Astrocyte (in vitro differentiated cells and primary cell): ENCODE data around the gene AMER3. TPM values are rescaled to one million over a fixed set of nuclear protein-coding genes. Genes with fewer than 3 reads are reported as not detected.

Source experiments
- DNase-seq: peaks from one replicate; pipeline ENCODE4 v3.0.0-alpha.2; 2010; ENCODE audit warnings: low read depth
- FAIRE-seq: peaks from 2 replicates; lab custom pipeline; 2011; peaks lifted over from hg19 to GRCh38; lab: Jason Lieb, UNC
- H2AFZ ChIP-seq: 2 replicates; pipeline ENCODE4 v1.6.0; 2012; ENCODE audit warnings: low read depth, low read length, inconsistent platforms
- H3K27ac ChIP-seq: 2 replicates; pipeline ENCODE4 v1.5.1; 2011; ENCODE audit warnings: low read depth, low read length, inconsistent platforms
- H3K27me3 ChIP-seq: 2 replicates; pipeline ENCODE4 v1.6.0; 2011; ENCODE audit warnings: low read length, inconsistent platforms; ENCODE audit not compliant: insufficient read depth
- H3K36me3 ChIP-seq: 2 replicates; pipeline ENCODE4 v1.5.1; 2011; ENCODE audit warnings: low read length, inconsistent platforms; ENCODE audit not compliant: insufficient read depth
- H3K4me1 ChIP-seq: 2 replicates; pipeline ENCODE4 v1.5.1; 2011; ENCODE audit warnings: low read length, inconsistent platforms; ENCODE audit not compliant: insufficient read depth
- H3K4me2 ChIP-seq: 2 replicates; pipeline ENCODE4 v1.6.0; 2012; ENCODE audit warnings: low read length, inconsistent platforms
- H3K4me3 ChIP-seq: 2 replicates; pipeline ENCODE4 v1.5.1; 2011; ENCODE audit warnings: low read depth, mild to moderate bottlenecking, low read length, inconsistent platforms; ENCODE audit not compliant: insufficient read depth
- H3K79me2 ChIP-seq: 2 replicates; pipeline ENCODE4 v1.6.0; 2012; ENCODE audit warnings: mild to moderate bottlenecking, low read length, inconsistent platforms; ENCODE audit not compliant: insufficient read depth
- H3K9ac ChIP-seq: 2 replicates; pipeline ENCODE4 v1.6.0; 2012; ENCODE audit warnings: mild to moderate bottlenecking, low read length, inconsistent platforms
- H3K9me3 ChIP-seq: 2 replicates; pipeline ENCODE4 v1.5.1; 2012; ENCODE audit warnings: low read depth, mild to moderate bottlenecking, low read length, inconsistent platforms; ENCODE audit not compliant: insufficient read depth
- H4K20me1 ChIP-seq: 2 replicates; pipeline ENCODE4 v1.6.0; 2012; ENCODE audit warnings: low read length, inconsistent platforms; ENCODE audit not compliant: insufficient read depth
- H3K27ac Mint-ChIP-seq: one replicate; pipeline ENCODE4 v1.8.0; 2021; ENCODE audit warnings: mild to moderate bottlenecking, mixed read lengths; ENCODE audit not compliant: unreplicated experiment
- H3K27me3 Mint-ChIP-seq: one replicate; pipeline ENCODE4 v1.8.0; 2021; ENCODE audit warnings: low read depth, mixed read lengths; ENCODE audit not compliant: unreplicated experiment
- H3K36me3 Mint-ChIP-seq: one replicate; pipeline ENCODE4 v1.8.0; 2021; ENCODE audit warnings: low read depth, mixed read lengths; ENCODE audit not compliant: unreplicated experiment
- H3K4me1 Mint-ChIP-seq: one replicate; pipeline ENCODE4 v1.8.0; 2021; ENCODE audit warnings: low read depth, mixed read lengths; ENCODE audit not compliant: unreplicated experiment
- H3K4me3 Mint-ChIP-seq: one replicate; pipeline ENCODE4 v1.8.0; 2021; ENCODE audit warnings: mild to moderate bottlenecking, moderate library complexity, mixed read lengths; ENCODE audit not compliant: unreplicated experiment
- H3K9me3 Mint-ChIP-seq: one replicate; pipeline ENCODE4 v1.8.0; 2021; ENCODE audit warnings: mild to moderate bottlenecking, mixed read lengths; ENCODE audit not compliant: unreplicated experiment
- EZH2 ChIP-seq: IDR thresholded peaks from 2 replicates; pipeline ENCODE4 v1.6.1; 2012; ENCODE audit warnings: mild to moderate bottlenecking, low read length, inconsistent platforms; ENCODE audit not compliant: insufficient read depth
- total RNA-seq: library from RNA; stranded (reverse); gene quantifications from 2 replicates; pipeline ENCODE4 v1.2.1, GENCODE V29; 2021
- TF ChIP-seq, protein P1 (sequence below): IDR thresholded peaks from 2 replicates; pipeline ENCODE4 v1.5.1; 2011; ENCODE audit warnings: low read depth, mild to moderate bottlenecking, inconsistent platforms, low read length, moderate library complexity; ENCODE audit not compliant: insufficient read depth

The AMER3 gene
- total RNA-seq, 1 donor from 2014 or later: not detected

- FAIRE-seq (no peak), DNase-seq (no peak)
- no peaks in the 10 kb centered on the region for H3K27me3 ChIP-seq
- peaks cover 2% of the 10 kb centered on the region for H3K36me3 Mint-ChIP-seq
- H3K4me3 ChIP-seq: no peak overlapping the region
- peaks cover 4% of the 10 kb centered on the region for H3K9me3 Mint-ChIP-seq
- H3K27me3 Mint-ChIP-seq: peaks cover 27% of the 10 kb centered on the region
- H3K27ac Mint-ChIP-seq: no peak overlapping the region
- no peak for TF ChIP-seq EZH2
- TF ChIP-seq, protein P1, sequence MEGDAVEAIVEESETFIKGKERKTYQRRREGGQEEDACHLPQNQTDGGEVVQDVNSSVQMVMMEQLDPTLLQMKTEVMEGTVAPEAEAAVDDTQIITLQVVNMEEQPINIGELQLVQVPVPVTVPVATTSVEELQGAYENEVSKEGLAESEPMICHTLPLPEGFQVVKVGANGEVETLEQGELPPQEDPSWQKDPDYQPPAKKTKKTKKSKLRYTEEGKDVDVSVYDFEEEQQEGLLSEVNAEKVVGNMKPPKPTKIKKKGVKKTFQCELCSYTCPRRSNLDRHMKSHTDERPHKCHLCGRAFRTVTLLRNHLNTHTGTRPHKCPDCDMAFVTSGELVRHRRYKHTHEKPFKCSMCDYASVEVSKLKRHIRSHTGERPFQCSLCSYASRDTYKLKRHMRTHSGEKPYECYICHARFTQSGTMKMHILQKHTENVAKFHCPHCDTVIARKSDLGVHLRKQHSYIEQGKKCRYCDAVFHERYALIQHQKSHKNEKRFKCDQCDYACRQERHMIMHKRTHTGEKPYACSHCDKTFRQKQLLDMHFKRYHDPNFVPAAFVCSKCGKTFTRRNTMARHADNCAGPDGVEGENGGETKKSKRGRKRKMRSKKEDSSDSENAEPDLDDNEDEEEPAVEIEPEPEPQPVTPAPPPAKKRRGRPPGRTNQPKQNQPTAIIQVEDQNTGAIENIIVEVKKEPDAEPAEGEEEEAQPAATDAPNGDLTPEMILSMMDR: no peak
- no peak overlapping the region for H3K4me3 Mint-ChIP-seq
- H3K36me3 ChIP-seq: no peaks in the 10 kb centered on the region
- H3K4me1 Mint-ChIP-seq: no peaks in the 10 kb centered on the region
- H3K9ac ChIP-seq: no peak overlapping the region
- no peaks in the 10 kb centered on the region for H3K4me1 ChIP-seq
- no peaks in the 10 kb centered on the region for H3K79me2 ChIP-seq
- no peak overlapping the region for H2AFZ ChIP-seq
- H3K9me3 ChIP-seq: no peaks in the 10 kb centered on the region
- H3K27ac ChIP-seq: no peak overlapping the region
- H4K20me1 ChIP-seq: no peaks in the 10 kb centered on the region
- H3K4me2 ChIP-seq: no peak overlapping the region
Measured at GRCh38 chr2:130768191-130768855, 13.0 kb downstream of the AMER3 start.

GRCh38 chr2:130769343-130769907, 14.1 kb downstream of the AMER3 start:
- H2AFZ ChIP-seq: no peak overlapping the region
- TF ChIP-seq EZH2: no peak
- TF ChIP-seq, protein P1: no peak
- no peak overlapping the region for H3K27ac ChIP-seq

GRCh38 chr2:130776550-130776949, 21.2 kb downstream of the AMER3 start:
- no peaks in the 10 kb centered on the region for H3K4me1 ChIP-seq
- Mint-ChIP-seq H3K36me3 (no peaks in the 10 kb centered on the region), H3K27ac (no peak overlapping the region), H3K4me3 (no peak overlapping the region), H3K4me1 (no peaks in the 10 kb centered on the region), H3K9me3 (peaks cover 4% of the 10 kb centered on the region), H3K27me3 (peaks cover 6% of the 10 kb centered on the region)
- no peak overlapping the region for H3K4me3 ChIP-seq
- no peaks in the 10 kb centered on the region for H4K20me1 ChIP-seq
- no peak for DNase-seq
- H3K36me3 ChIP-seq: no peaks in the 10 kb centered on the region
- no peak overlapping the region for H2AFZ ChIP-seq
- H3K27ac ChIP-seq: no peak overlapping the region
- TF ChIP-seq EZH2: no peak
- TF ChIP-seq, protein P1: no peak
- FAIRE-seq: no peak
- H3K9me3 ChIP-seq: no peaks in the 10 kb centered on the region
- no peaks in the 10 kb centered on the region for H3K27me3 ChIP-seq
- H3K9ac ChIP-seq: no peak overlapping the region
- no peak overlapping the region for H3K4me2 ChIP-seq
- no peaks in the 10 kb centered on the region for H3K79me2 ChIP-seq

More at GRCh38 chr2:130769343-130769907, 14.1 kb downstream of the AMER3 start:
- Histone ChIP-seq H3K9me3 (no peaks in the 10 kb centered on the region), H3K4me1 (no peaks in the 10 kb centered on the region), H4K20me1 (no peaks in the 10 kb centered on the region), H3K79me2 (no peaks in the 10 kb centered on the region), H3K27me3 (no peaks in the 10 kb centered on the region), H3K4me3 (no peak overlapping the region), H3K36me3 (no peaks in the 10 kb centered on the region), H3K4me2 (no peak overlapping the region), H3K9ac (no peak overlapping the region)
- H3K36me3 Mint-ChIP-seq: peaks cover 2% of the 10 kb centered on the region
- FAIRE-seq (no peak), DNase-seq (no peak)
- H3K27me3 Mint-ChIP-seq: peaks cover 27% of the 10 kb centered on the region
- H3K4me3 Mint-ChIP-seq: no peak overlapping the region
- H3K27ac Mint-ChIP-seq: no peak overlapping the region
- no peaks in the 10 kb centered on the region for H3K4me1 Mint-ChIP-seq
- H3K9me3 Mint-ChIP-seq: peaks cover 4% of the 10 kb centered on the region
